Neural crest cell (in vitro differentiated cells): ENCODE measurements around the gene SCIN. TPM values are rescaled to one million over a fixed set of nuclear protein-coding genes. Genes with fewer than 3 reads are reported as not detected.
"Not testable (repeated sequence)": the region's sequence is repeated elsewhere in the genome, so short reads cannot be mapped to it uniquely, and the experiment has no call there.

Experiments
- DNase-seq: peaks from one replicate; pipeline ENCODE4 v3.0.0; 2021; ENCODE audit warnings: low read depth, mixed read lengths, low spot score
- H3K27ac Mint-ChIP-seq: one replicate; pipeline ENCODE4 v1.8.0; 2021; ENCODE audit warnings: mild to moderate bottlenecking, mixed read lengths; ENCODE audit not compliant: unreplicated experiment
- H3K27me3 Mint-ChIP-seq: 2 replicates; pipeline ENCODE4 v1.8.0; 2021; ENCODE audit warnings: low read depth, mild to moderate bottlenecking, mixed read lengths
- H3K36me3 Mint-ChIP-seq: 2 replicates; pipeline ENCODE4 v1.8.0; 2021; ENCODE audit warnings: low read depth, mild to moderate bottlenecking, mixed read lengths
- H3K4me1 Mint-ChIP-seq: 2 replicates; pipeline ENCODE4 v1.8.0; 2021; ENCODE audit warnings: mixed read lengths
- H3K4me3 Mint-ChIP-seq: one replicate; pipeline ENCODE4 v1.8.0; 2021; ENCODE audit warnings: mild to moderate bottlenecking, mixed read lengths
- H3K9me3 Mint-ChIP-seq: 2 replicates; pipeline ENCODE4 v1.8.0; 2021; ENCODE audit warnings: mixed read lengths
- total RNA-seq: library from RNA; stranded (reverse); gene quantifications from 2 replicates; pipeline ENCODE4 v1.2.1, GENCODE V29; 2021
- TF ChIP-seq, protein P1 (sequence below): fragments of 200-600 bp; sonication (generic); conservative IDR thresholded peaks from 2 replicates; pipeline ENCODE4 v1.5.0; 2021; ENCODE audit warnings: antibody characterized with exemption, mild to moderate bottlenecking

SCIN gene
- total RNA-seq, 1 donor from 2014 or later = not detected

GRCh38 chr7:12690041-12690878 lies 119.7 kb downstream of the SCIN start:
- TF ChIP-seq, protein P1, sequence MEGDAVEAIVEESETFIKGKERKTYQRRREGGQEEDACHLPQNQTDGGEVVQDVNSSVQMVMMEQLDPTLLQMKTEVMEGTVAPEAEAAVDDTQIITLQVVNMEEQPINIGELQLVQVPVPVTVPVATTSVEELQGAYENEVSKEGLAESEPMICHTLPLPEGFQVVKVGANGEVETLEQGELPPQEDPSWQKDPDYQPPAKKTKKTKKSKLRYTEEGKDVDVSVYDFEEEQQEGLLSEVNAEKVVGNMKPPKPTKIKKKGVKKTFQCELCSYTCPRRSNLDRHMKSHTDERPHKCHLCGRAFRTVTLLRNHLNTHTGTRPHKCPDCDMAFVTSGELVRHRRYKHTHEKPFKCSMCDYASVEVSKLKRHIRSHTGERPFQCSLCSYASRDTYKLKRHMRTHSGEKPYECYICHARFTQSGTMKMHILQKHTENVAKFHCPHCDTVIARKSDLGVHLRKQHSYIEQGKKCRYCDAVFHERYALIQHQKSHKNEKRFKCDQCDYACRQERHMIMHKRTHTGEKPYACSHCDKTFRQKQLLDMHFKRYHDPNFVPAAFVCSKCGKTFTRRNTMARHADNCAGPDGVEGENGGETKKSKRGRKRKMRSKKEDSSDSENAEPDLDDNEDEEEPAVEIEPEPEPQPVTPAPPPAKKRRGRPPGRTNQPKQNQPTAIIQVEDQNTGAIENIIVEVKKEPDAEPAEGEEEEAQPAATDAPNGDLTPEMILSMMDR = no peak
- Mint-ChIP-seq H3K36me3 (peaks cover 11% of the 10 kb centered on the region), H3K27me3 (no peaks in the 10 kb centered on the region), H3K4me3 (peak overlapping the region; percentile 97), H3K9me3 (no peaks in the 10 kb centered on the region), H3K4me1 (peaks cover 62% of the 10 kb centered on the region), H3K27ac (no peak overlapping the region)
- DNase-seq = no peak

DNA sequence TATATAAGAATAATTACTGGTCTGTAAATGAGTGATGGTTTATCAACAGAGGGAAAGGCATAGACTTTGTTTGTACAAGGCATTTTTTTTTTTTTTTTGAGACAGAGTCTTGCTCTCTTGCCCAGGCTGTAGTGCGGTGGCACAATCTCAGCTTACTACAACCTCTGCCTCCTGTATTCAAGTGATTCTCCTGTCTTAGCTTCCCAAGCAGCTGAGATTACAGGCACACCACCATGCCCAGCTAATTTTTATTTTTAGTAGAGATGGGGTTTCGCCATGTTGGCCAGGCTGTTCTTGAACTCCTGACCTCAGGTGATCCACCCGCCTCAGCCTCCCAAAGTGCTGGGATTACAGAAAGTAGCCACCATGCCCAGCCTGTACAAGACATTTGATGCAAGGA lies 120.9 kb downstream of the SCIN start:
- not testable (repeated sequence) for H3K27me3 Mint-ChIP-seq, DNase-seq, H3K27ac Mint-ChIP-seq, H3K9me3 Mint-ChIP-seq
- peak overlapping the region; percentile 97 for H3K4me3 Mint-ChIP-seq
- peaks cover 51% of the 10 kb centered on the region for H3K4me1 Mint-ChIP-seq
- peaks cover 11% of the 10 kb centered on the region for H3K36me3 Mint-ChIP-seq

DNA sequence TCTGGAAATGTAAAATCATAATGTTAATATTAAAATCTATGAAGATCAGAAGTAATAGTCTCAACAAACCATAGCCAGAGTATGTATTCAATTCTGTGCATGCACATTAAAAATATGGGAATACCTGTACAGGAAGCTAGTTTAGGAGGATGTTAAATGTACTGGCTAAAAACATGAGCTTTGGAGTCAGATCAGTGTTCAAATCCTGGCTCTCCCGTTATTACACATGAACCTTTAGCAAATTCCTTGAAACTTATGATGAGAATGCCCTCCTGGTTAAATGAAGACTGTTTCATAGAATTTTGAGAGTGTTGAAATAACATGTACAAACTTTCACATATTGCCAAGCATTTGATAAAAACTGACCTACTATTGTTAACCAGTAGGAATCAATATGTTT lies 121.5 kb downstream of the SCIN start:
- Mint-ChIP-seq H3K27me3 (no peaks in the 10 kb centered on the region), H3K9me3 (no peaks in the 10 kb centered on the region), H3K27ac (no peak overlapping the region), H3K36me3 (peaks cover 14% of the 10 kb centered on the region), H3K4me1 (peaks cover 51% of the 10 kb centered on the region), H3K4me3 (peak overlapping the region; percentile 13)
- TF ChIP-seq, protein P1 = no peak
- no peak for DNase-seq

DNA sequence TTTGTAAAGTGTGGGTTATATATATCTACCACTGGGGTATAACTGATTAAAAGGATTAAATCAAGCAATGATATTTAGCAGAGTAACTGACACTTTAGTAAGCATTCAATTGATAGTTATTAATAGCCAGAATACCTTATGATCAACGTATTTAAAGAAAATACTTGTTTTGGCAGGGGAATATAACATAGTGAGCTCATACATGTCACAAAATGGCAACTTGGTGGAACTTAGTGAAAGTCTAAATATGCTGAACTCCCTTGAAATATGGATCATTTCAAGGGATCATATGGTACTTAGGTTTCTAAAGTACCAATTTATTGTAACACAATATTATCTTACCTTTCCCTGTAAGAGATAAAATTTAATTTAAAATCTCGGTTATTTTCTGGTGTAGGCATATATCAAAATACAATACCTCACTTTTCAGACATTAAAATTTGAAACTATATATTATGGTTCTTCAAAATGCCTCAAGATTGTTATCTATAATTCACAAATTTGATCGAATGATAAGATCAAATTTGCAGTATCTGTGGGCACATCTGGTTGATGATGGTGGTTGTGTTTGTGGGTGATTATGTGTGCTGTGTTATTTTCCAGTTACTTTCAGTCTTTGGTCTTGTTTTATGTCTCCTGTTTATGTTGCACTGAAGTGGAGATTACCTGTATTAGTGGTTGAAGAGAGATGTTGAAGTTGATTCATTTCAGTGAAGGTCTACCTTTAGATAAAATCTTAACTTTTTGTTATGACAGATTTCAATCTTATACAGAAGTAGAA lies 122.1 kb downstream of the SCIN start:
- peaks cover 14% of the 10 kb centered on the region for H3K36me3 Mint-ChIP-seq
- DNase-seq = no peak
- no peaks in the 10 kb centered on the region for H3K9me3 Mint-ChIP-seq
- H3K4me3 Mint-ChIP-seq = peak overlapping the region; percentile 13
- H3K27ac Mint-ChIP-seq = no peak overlapping the region
- H3K4me1 Mint-ChIP-seq = peaks cover 47% of the 10 kb centered on the region
- H3K27me3 Mint-ChIP-seq = no peaks in the 10 kb centered on the region
- TF ChIP-seq, protein P1 = no peak

GRCh38 chr7:12694817-12695216 lies 124.3 kb downstream of the SCIN start:
- Mint-ChIP-seq H3K4me3 (no peak overlapping the region), H3K27ac (no peak overlapping the region), H3K9me3 (no peaks in the 10 kb centered on the region), H3K27me3 (no peaks in the 10 kb centered on the region), H3K36me3 (peaks cover 9% of the 10 kb centered on the region), H3K4me1 (peaks cover 28% of the 10 kb centered on the region)
- TF ChIP-seq, protein P1 = no peak
- DNase-seq = no peak

- no peaks in the 10 kb centered on the region for H3K9me3 Mint-ChIP-seq
- H3K4me1 Mint-ChIP-seq = peaks cover 22% of the 10 kb centered on the region
- no peak overlapping the region for H3K4me3 Mint-ChIP-seq
- H3K27me3 Mint-ChIP-seq = no peaks in the 10 kb centered on the region
- TF ChIP-seq, protein P1 = no peak
- no peak for DNase-seq
- H3K36me3 Mint-ChIP-seq = peaks cover 13% of the 10 kb centered on the region
- H3K27ac Mint-ChIP-seq = no peak overlapping the region
Observed at GRCh38 chr7:12695965-12696364, 125.4 kb downstream of the SCIN start.
